Measurements from ENCODE around the gene ADGRG2. TPM values are rescaled to one million over a fixed set of nuclear protein-coding genes. Genes with fewer than 3 reads are reported as not detected.

Gene ADGRG2
- total and polyA plus RNA-seq, 2 of the 13 experiments (the other 11 are each of a cell fraction or from before 2014, with no cell fraction given), result not detected

- TF ChIP-seq TFE3 (CRISPR knock-in tag; IDR thresholded peaks at IDR 0.05), result no peak
- TF ChIP-seq ZNF841 (CRISPR knock-in tag; IDR thresholded peaks at IDR 0.05; ENCODE audit: borderline replicate concordance), result no peak
- no peak for TF ChIP-seq DR1 (CRISPR knock-in tag; IDR thresholded peaks at IDR 0.05)
- TF ChIP-seq MAFK (conservative IDR thresholded peaks at IDR 0.05 in 1 of 2, IDR thresholded peaks at IDR 0.05 in 1 of 2; ENCODE audit: low read length in 2 of 2), result no peak
- TF ChIP-seq, protein P1, sequence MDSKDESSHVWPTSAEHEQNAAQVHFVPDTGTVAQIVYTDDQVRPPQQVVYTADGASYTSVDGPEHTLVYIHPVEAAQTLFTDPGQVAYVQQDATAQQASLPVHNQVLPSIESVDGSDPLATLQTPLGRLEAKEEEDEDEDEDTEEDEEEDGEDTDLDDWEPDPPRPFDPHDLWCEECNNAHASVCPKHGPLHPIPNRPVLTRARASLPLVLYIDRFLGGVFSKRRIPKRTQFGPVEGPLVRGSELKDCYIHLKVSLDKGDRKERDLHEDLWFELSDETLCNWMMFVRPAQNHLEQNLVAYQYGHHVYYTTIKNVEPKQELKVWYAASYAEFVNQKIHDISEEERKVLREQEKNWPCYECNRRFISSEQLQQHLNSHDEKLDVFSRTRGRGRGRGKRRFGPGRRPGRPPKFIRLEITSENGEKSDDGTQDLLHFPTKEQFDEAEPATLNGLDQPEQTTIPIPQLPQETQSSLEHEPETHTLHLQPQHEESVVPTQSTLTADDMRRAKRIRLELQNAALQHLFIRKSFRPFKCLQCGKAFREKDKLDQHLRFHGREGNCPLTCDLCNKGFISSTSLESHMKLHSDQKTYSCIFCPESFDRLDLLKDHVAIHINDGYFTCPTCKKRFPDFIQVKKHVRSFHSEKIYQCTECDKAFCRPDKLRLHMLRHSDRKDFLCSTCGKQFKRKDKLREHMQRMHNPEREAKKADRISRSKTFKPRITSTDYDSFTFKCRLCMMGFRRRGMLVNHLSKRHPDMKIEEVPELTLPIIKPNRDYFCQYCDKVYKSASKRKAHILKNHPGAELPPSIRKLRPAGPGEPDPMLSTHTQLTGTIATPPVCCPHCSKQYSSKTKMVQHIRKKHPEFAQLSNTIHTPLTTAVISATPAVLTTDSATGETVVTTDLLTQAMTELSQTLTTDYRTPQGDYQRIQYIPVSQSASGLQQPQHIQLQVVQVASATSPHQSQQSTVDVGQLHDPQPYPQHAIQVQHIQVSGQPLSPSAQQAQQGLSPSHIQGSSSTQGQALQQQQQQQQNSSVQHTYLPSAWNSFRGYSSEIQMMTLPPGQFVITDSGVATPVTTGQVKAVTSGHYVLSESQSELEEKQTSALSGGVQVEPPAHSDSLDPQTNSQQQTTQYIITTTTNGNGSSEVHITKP (CRISPR knock-in tag; IDR thresholded peaks at IDR 0.05; ENCODE audit: low read depth), result no peak
- no peak for TF ChIP-seq ZNF274 (CRISPR knock-in tag; IDR thresholded peaks at IDR 0.05)
- no peak for TF ChIP-seq SMYD3 (CRISPR knock-in tag; IDR thresholded peaks at IDR 0.05)
These were observed 73.2 kb downstream of the ADGRG2 start (continued) for GRCh38 chrX:19049110-19049509.

Measured in HepG2 (cell line).